AG09309 (cell line): ENCODE results near the gene ATP8A2.

Experiments used
- DNase-seq: peaks from one replicate; pipeline ENCODE4 v3.0.0-alpha.2; 2010; ENCODE audit warnings: low read depth
- H3K4me3 ChIP-seq: 2 replicates; pipeline ENCODE4 v1.5.1; 2011; ENCODE audit warnings: mild to moderate bottlenecking, low read depth, low read length, moderate library complexity; ENCODE audit not compliant: control insufficient read depth
- CTCF ChIP-seq: IDR thresholded peaks from 2 replicates; pipeline ENCODE4 v1.5.1; 2011; ENCODE audit warnings: mild to moderate bottlenecking, low read depth, low read length, inconsistent platforms; ENCODE audit not compliant: insufficient read depth, control insufficient read depth; ENCODE audit errors: missing control alignments

ATP8A2 gene

GRCh38 chr13:25843692-25844091, 471.9 kb downstream of the ATP8A2 start:
- no peak for TF ChIP-seq CTCF
- no peak for DNase-seq
- H3K4me3 ChIP-seq: no peak overlapping the region

GRCh38 chr13:25844559-25845434, 473.0 kb downstream of the ATP8A2 start:
- no peak overlapping the region for H3K4me3 ChIP-seq
- DNase-seq: no peak
- TF ChIP-seq CTCF: no peak

- H3K4me3 ChIP-seq: no peak overlapping the region
- no peak for DNase-seq
- no peak for TF ChIP-seq CTCF
Observed at GRCh38 chr13:25846222-25846984, 474.6 kb downstream of the ATP8A2 start.

- H3K4me3 ChIP-seq: no peak overlapping the region
- no peak for TF ChIP-seq CTCF
- DNase-seq: no peak
Observed at GRCh38 chr13:25847145-25847544, 475.4 kb downstream of the ATP8A2 start.

GRCh38 chr13:25847635-25848626, 476.2 kb downstream of the ATP8A2 start:
- no peak for DNase-seq
- no peak overlapping the region for H3K4me3 ChIP-seq

More at GRCh38 chr13:25847635-25848626, 476.2 kb downstream of the ATP8A2 start:
- no peak for TF ChIP-seq CTCF
